Measurements from ENCODE around the gene ZNF462. TPM values are rescaled to one million over a fixed set of nuclear protein-coding genes. Genes with fewer than 3 reads are reported as not detected.

ZNF462 gene
- polyA plus RNA-seq, 3 donors: not detected

DNA sequence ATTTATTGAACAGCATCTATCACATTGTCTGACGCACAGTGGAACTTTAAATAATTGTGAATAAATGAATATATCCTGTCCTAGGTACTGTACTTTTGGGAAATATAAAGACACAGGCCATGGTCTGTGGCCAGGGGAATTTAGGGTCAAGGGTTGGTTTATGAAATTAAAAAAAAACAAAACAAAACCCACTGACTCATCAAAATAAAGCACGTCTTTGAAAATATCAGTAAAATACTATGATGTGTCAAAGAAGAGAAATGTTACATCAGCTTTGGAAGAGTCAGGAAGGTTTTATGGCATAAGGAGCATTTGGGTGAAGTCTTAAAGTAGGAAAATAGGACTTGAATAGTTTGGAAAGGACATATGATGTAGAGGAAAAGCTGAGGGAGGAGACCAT, 70.5 kb downstream of the ZNF462 start:
- Histone ChIP-seq H3K79me2 (ENCODE audit: insufficient read depth, low read length) (no peaks in the 10 kb centered on the region), H4K20me1 (ENCODE audit: insufficient read depth, low read length) (no peaks in the 10 kb centered on the region), H3K4me1 (ENCODE audit: control insufficient read depth in 1 of 2, insufficient read depth in 2 of 2, low read length in 2 of 2) (no peaks in the 10 kb centered on the region), H3K9me3 (replicated peaks in 1 of 2; ENCODE audit: control insufficient read depth in 1 of 2, insufficient read depth in 1 of 2, low read length in 2 of 2) (peaks cover 3 to 7% of the 10 kb centered on the region in 2 donors), H2AFZ (ENCODE audit: insufficient read depth, low read depth, low read length, poor library complexity, severe bottlenecking) (no peak overlapping the region), H3K36me3 (replicated peaks in 1 of 2; ENCODE audit: control insufficient read depth in 1 of 2, insufficient read depth in 2 of 2, low read length in 2 of 2) (no peaks in the 10 kb centered on the region), H3K9ac (ENCODE audit: insufficient read depth, low read length, poor library complexity, severe bottlenecking) (no peak overlapping the region), H3K4me2 (replicated peaks; ENCODE audit: extremely low read depth, low read length, poor library complexity, severe bottlenecking) (no peak overlapping the region), H3K27ac (ENCODE audit: low read depth in 1 of 2, low read length in 2 of 2) (no peak overlapping the region), H3K27me3 (ENCODE audit: control insufficient read depth in 2 of 2, insufficient read depth in 2 of 2, low read length in 2 of 2) (no peaks in the 10 kb centered on the region), H3K4me3 (replicated peaks in 1 of 3; ENCODE audit: low read depth in 2 of 3, low read length in 3 of 3) (no peak overlapping the region)
- TF ChIP-seq, protein P1, sequence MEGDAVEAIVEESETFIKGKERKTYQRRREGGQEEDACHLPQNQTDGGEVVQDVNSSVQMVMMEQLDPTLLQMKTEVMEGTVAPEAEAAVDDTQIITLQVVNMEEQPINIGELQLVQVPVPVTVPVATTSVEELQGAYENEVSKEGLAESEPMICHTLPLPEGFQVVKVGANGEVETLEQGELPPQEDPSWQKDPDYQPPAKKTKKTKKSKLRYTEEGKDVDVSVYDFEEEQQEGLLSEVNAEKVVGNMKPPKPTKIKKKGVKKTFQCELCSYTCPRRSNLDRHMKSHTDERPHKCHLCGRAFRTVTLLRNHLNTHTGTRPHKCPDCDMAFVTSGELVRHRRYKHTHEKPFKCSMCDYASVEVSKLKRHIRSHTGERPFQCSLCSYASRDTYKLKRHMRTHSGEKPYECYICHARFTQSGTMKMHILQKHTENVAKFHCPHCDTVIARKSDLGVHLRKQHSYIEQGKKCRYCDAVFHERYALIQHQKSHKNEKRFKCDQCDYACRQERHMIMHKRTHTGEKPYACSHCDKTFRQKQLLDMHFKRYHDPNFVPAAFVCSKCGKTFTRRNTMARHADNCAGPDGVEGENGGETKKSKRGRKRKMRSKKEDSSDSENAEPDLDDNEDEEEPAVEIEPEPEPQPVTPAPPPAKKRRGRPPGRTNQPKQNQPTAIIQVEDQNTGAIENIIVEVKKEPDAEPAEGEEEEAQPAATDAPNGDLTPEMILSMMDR (IDR thresholded peaks at IDR 0.05): no peak
- H3K27ac Mint-ChIP-seq: no peak overlapping the region
- no peaks in the 10 kb centered on the region for H3K4me1 Mint-ChIP-seq
- intact Hi-C loops (cut with micrococcal nuclease): no loop called here
- no peak for DNase-seq
- H3K4me3 Mint-ChIP-seq: no peak overlapping the region
- H3K27me3 Mint-ChIP-seq (ENCODE audit: low read depth in 3 of 3): no peaks in the 10 kb centered on the region
- H3K9me3 Mint-ChIP-seq: peaks cover 5 to 9% (median 6%) of the 10 kb centered on the region in 7 donors
- H3K36me3 Mint-ChIP-seq: no peaks in the 10 kb centered on the region
- WGBS (ENCODE audit: insufficient coverage): no CpG with 5 or more reads among the region's 2 CpGs

DNA sequence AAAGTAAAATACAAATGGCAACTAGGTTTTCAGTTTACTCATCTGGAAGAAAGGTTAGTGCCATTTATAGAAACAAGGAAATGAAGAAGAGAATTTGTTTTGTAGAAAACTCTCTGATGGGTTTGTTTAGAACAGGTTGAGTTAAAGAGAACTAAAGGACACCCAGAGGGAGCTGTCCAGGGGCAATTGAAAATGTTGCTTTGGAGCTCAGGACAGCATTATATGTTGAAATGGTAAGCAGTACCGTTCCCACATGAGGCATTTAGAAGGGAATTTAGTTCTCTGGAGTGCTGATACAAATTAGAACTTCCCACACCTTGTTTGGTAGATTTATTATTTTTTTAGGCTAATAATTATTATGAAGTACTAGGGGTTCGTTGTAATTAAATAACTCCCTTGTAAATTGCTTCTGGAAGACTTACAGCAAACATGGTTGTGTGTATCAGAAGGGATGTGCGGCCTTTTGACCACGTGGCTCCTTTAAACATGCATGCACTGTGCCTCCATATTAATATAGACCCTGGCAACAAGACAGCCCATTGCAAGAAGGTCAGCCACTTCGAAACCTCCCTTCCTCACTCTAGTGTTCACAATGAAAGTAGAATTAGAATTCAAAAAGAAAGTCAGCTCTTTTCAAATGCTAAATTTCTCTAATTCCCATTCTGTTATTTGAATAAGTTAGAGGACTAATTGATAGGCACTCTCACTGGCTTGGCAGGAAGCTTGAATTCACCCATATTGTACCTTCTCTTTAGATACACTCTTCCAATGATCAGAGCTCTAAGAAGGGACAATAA, 71.7 kb downstream of the ZNF462 start:
- intact Hi-C loops (cut with micrococcal nuclease): no loop called here
- DNase-seq: no peak
- no peaks in the 10 kb centered on the region for H3K36me3 Mint-ChIP-seq
- H3K4me2 ChIP-seq (replicated peaks; ENCODE audit: extremely low read depth, low read length, poor library complexity, severe bottlenecking): no peak overlapping the region
- no peaks in the 10 kb centered on the region for H3K79me2 ChIP-seq (ENCODE audit: insufficient read depth, low read length)
- no peak overlapping the region for H3K27ac ChIP-seq (ENCODE audit: low read depth in 1 of 2, low read length in 2 of 2)
- no peak overlapping the region for H3K27ac Mint-ChIP-seq
- H3K9me3 Mint-ChIP-seq: peaks cover 0 to 8% (median 2%) of the 10 kb centered on the region in 7 donors
- no peaks in the 10 kb centered on the region for H4K20me1 ChIP-seq (ENCODE audit: insufficient read depth, low read length)
- no peak overlapping the region for H3K9ac ChIP-seq (ENCODE audit: insufficient read depth, low read length, poor library complexity, severe bottlenecking)
- H3K9me3 ChIP-seq (replicated peaks in 1 of 2; ENCODE audit: control insufficient read depth in 1 of 2, insufficient read depth in 1 of 2, low read length in 2 of 2): no peaks in the 10 kb centered on the region
- no peaks in the 10 kb centered on the region for H3K4me1 Mint-ChIP-seq
- H2AFZ ChIP-seq (ENCODE audit: insufficient read depth, low read depth, low read length, poor library complexity, severe bottlenecking): no peak overlapping the region
- H3K27me3 Mint-ChIP-seq (ENCODE audit: low read depth in 3 of 3): no peaks in the 10 kb centered on the region
- TF ChIP-seq, protein P1 (IDR thresholded peaks at IDR 0.05): no peak
- no peaks in the 10 kb centered on the region for H3K27me3 ChIP-seq (ENCODE audit: control insufficient read depth in 2 of 2, insufficient read depth in 2 of 2, low read length in 2 of 2)
- H3K4me3 Mint-ChIP-seq: no peak overlapping the region
- WGBS (ENCODE audit: insufficient coverage): no CpG with 5 or more reads among the region's 5 CpGs
- H3K4me3 ChIP-seq (replicated peaks in 1 of 3; ENCODE audit: low read depth in 2 of 3, low read length in 3 of 3): no peak overlapping the region
- H3K36me3 ChIP-seq (replicated peaks in 1 of 2; ENCODE audit: control insufficient read depth in 1 of 2, insufficient read depth in 2 of 2, low read length in 2 of 2): no peaks in the 10 kb centered on the region
- no peaks in the 10 kb centered on the region for H3K4me1 ChIP-seq (ENCODE audit: control insufficient read depth in 1 of 2, insufficient read depth in 2 of 2, low read length in 2 of 2)
